HG02973 (cell line): ENCODE results near the gene VPS18.

ENCODE experiments used
- ATAC-seq: cut with Tn5 transposase; IDR thresholded peaks from one replicate; pipeline ENCODE4 v1.9.1; 2021; ENCODE audit warnings: moderate library complexity; ENCODE audit not compliant: unreplicated experiment

VPS18 gene

GRCh38 chr15:40899536-40900207, 5.4 kb downstream of the VPS18 start:
- no peak for ATAC-seq

DNA sequence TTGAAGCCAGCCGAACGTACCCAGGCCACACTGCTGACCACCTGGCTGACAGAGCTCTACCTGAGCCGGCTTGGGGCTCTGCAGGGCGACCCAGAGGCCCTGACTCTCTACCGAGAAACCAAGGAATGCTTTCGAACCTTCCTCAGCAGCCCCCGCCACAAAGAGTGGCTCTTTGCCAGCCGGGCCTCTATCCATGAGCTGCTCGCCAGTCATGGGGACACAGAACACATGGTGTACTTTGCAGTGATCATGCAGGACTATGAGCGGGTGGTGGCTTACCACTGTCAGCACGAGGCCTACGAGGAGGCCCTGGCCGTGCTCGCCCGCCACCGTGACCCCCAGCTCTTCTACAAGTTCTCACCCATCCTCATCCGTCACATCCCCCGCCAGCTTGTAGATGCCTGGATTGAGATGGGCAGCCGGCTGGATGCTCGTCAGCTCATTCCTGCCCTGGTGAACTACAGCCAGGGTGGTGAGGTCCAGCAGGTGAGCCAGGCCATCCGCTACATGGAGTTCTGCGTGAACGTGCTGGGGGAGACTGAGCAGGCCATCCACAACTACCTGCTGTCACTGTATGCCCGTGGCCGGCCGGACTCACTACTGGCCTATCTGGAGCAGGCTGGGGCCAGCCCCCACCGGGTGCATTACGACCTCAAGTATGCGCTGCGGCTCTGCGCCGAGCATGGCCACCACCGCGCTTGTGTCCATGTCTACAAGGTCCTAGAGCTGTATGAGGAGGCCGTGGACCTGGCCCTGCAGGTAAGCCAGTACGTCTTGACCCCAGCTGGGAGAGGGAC, 6.2 kb downstream of the VPS18 start:
- ATAC-seq = no peak

DNA sequence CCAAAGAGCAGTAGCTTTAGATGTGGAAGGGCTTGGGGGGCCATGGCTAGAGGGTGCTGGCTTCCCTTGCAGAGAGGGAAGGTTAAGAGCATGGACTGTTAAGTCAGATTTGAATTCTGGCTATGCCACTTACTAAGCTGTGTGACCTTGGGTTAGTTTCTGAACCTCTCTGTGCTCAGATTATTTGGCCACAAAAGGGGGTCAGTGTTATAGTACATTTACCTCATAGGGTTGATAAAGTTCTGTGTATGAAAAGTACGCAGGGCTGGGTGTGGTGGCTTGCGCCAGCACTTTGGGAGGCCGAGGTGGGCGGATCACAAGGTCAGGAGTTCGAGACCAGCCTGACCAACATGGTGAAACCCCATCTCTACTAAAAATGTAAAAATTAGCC, 6.8 kb downstream of the VPS18 start:
- ATAC-seq = no peak

- ATAC-seq = no peak
Measured at GRCh38 chr15:40902605-40903561, 8.6 kb downstream of the VPS18 start.

DNA sequence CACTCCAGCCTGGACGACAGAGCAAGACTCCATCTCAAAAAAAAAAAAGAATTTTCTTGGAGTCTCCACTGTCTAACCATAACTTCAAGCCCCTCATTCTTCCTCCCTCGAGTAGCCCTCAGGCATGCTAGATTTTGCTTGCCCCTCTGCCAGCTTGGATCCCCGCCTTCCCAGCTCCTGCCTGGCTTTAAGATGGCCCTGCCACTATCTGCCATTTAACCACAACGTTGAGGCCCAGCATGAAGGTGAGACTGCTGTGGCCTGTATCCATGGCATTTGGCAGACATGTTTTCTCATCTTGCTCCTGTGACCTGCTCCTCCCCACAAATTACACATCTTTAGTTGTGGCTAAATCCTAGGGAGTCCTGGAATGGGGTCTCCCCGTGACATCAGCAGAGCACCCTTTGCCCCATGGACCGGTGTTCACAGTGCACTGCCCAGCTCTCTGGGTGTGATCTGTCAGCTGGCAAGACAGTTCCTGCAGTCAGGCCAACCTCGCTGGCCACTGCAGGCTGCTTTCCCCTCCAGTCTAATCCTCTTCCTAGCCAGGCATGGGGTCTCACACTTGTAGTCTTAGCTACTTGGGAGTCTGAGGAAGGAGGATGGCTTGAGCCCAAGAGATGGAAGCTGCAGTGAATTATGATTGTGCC, 10.4 kb downstream of the VPS18 start:
- ATAC-seq = no peak

GRCh38 chr15:40906091-40906990, 12.1 kb downstream of the VPS18 start:
- peak; percentile 62 for ATAC-seq

GRCh38 chr15:40906991-40907802, 12.9 kb downstream of the VPS18 start:
- no peak for ATAC-seq

DNA sequence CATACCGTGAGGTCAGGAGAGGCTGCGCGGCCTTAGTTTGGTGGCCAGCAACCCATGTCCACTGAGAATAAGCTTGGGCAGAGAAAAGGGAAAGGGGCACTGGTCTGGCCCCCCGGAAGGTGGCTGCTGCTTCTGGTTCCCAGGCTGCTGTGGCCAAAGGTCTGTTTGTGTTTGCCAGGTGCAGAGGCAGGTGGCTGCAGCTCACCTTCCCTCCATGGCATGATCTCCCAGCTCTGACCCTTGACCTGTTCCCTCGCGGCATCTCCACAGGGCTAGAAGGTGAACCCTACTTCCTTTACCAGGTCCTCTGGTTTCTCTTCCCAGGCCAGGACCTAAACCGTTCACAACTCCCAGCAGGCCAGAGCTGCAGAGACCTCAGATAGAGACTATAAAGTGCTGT, 13.8 kb downstream of the VPS18 start:
- no peak for ATAC-seq

DNA sequence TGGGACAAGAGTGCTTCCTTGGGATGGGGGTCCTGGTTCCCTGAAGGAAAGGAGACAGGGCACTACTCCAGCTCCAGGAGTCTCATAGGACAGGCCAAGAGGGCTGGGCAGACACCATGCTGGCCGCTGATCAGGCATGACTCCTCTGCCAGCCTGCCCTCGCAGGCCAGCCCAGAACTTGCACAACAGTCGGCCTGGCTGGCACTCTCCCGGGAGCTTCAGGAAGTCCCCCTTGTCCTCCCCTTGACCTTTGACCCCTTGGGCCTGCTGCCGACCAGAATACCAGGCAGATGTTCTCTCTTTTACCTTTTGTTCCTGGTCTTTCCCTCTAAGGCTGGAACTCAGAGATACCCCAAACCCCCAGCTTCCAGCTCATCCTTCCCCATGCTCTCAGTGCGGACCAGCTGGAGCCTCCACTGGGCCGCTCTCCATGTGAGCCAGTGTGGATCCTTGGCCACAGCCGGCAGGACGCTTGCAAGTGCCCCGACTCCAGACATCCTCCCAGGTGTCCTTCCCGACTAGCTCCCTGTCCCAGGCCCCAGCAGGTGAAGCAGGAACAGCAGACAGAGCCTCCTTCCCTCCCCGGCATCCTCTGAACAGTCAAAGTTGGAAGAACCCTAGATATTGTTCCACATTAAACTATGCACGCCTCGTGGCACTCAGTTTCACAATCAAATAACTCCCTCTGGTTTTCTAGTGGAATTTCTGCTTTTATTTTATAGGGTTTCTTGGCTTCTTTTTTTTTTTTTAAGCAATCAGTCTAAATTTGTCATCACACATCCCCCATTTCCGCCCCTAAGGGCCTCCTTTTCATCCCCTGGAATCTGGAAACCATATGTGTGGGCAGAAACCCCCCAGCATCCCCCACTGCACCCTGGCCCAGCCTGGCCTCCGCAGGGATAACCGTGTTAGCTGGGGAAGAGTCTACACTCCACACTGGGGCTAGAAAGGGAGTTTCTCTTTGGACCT, 15.7 kb downstream of the VPS18 start:
- no peak for ATAC-seq

DNA sequence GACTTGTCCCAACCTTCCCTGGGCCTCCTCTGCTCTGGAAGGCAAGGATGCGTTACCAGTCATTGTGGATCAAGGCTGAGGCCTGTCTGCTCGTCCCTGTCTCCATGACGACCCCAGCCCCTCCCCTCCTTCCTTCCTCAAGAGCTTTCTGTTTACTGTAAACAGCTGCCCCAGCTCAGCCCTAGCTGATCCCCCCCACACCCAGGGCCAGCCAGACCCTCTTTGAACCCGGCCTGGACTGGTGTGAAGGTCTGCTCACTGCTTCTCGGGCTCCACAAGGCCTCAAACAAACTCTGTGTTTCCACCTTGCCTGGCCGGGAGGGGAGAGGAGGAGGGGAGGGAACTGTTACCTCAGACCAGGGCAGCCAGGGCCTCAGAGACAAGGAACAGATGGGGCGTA, 16.9 kb downstream of the VPS18 start:
- no peak for ATAC-seq

DNA sequence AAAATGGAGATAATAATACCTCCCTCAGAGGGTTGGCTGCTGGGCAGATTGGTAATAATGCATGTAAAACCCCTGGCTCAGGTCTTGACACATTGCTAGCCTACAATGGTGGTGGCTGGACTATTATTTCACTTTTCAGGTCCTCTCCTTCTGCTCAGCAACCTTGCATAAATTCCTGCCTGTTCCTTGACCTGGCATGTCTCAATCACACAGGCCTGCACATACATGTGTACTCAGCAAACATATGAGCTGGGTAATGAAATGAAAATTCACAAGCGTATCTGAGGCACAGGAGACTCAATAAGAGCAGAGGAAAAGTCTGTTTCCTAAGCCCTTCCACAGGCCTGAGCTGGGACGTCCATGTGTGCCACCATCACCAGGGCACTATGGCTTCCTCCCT, 17.4 kb downstream of the VPS18 start:
- ATAC-seq = no peak

- no peak for ATAC-seq
Measured at GRCh38 chr15:40912478-40912877, 18.2 kb downstream of the VPS18 start.

DNA sequence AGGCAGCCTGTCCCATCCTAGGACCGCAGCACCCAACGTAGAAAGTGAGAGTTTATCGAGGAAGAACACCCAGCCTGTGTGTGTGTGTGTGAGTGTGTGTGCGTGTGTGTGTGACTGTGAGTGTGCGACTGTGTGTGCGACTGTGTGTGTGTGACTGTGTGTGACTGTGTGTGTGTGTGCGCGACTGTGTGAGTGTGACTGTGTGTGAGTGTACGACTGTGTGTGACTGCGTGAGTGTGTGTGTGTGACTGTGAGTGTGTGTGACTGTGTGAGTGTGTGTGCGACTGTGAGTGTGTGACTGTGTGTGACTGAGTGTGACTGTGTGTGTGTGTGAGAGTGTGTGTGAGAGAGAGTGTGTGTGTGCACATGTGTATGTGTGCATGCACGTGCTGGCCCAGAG, 19.8 kb downstream of the VPS18 start:
- ATAC-seq = no peak

GRCh38 chr15:40914486-40914885, 20.2 kb downstream of the VPS18 start:
- ATAC-seq = no peak

GRCh38 chr15:40915116-40915661, 20.9 kb downstream of the VPS18 start:
- no peak for ATAC-seq

GRCh38 chr15:40915679-40916078, 21.4 kb downstream of the VPS18 start:
- ATAC-seq = no peak

DNA sequence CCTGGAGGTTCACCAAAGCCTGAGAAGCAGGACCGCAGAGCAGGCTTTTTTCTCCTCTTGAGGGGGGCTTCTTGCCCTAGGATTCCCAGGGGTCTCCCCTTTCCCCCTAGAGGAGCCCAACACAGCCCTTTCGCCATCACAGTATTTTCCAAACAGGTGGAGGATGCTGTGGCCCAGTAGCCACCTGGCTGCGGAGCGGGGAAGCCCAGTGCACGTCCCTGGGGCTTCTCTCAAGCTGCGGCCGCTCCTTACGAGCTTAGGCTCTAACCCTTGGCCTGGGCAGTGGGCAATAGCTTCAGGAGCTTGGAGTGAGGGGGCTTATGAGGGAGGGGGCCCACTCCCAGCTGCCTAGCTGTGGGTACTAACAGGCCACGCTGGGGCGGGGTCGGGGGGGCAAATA, 23.3 kb downstream of the VPS18 start:
- no peak for ATAC-seq
